Measurements from ENCODE around the gene PSD2.
A peak's percentile ranks its signal among the peaks of the same experiment; 100 is the strongest.

Gene PSD2

DNA sequence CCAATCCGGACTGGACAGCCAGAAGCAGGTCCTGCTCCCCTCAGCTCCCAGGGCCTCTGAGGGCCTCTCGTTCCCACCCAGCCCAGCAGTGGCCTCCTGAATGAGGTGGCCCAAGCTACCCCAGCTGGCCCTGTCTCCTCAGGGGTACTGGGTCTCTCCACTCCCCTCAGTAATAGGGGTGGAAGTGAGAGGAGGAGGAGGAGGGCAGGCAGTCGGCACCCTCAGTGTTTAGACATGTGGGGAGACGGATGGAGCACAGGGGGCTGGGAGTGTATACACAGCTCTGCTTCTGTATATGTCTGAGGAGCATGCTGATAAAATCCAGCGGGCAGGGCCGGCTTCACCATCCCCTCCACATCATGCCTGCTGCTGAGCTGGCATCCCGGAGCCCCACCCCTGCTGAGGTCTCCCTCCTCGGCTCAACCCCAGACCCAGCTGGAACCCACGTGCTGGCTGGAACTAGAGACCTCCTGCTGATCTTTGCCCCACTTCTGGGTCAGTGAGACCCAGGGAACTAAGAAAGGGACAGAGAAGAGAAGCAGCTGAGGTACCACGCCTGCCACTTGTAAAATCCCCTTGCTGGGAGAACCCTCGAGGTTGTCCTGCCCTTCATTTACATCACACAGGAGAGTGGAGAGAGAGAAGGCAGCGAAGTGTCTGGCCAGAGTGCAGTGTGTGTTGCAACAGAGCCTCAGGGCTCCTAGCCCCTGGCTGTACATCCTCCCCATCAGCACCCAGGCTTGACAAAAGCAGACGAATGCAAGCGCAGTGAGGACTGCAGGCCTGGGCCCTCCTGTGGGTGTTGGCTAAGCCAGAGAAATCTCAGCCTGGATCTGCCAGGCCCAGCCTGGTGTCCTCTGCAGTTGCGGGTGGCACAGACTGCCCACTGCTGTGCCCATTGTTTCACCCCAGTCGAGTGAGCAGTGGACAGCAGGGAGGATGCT lies 77.5 kb downstream of the PSD2 start:
- H3K27ac Mint-ChIP-seq, result peak overlapping the region in 1 of 2 donors; percentile 66
- DNase-seq (no peak), ATAC-seq (no peak)
- H3K27me3 Mint-ChIP-seq, result peaks cover 15% of the 10 kb centered on the region
- H3K4me1 Mint-ChIP-seq, result peaks cover 6% of the 10 kb centered on the region
- no peaks in the 10 kb centered on the region for H3K9me3 Mint-ChIP-seq
- H3K4me3 Mint-ChIP-seq, result no peak overlapping the region

DNA sequence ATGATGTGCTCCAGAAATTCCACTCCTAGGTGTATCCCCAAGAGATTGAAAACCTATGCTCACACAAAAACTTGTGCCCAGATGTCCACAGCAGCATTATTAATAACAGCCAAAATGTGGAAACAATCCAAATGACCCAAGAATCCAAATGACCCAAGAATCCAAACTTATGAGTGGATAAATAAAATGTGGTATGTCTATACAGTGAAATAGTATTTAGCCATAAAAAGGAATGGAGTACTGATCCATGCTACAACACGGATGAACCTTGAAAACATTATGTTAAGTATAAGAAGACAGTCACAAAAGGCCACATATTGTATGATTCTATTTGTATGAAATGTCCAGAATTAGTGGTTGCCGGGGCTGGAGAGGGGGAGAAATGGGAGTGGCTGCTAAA lies 80.3 kb downstream of the PSD2 start:
- H3K4me3 Mint-ChIP-seq, result no peak overlapping the region
- H3K27ac Mint-ChIP-seq, result no peak overlapping the region
- peaks cover 6% of the 10 kb centered on the region for H3K4me1 Mint-ChIP-seq
- peaks cover 9% of the 10 kb centered on the region for H3K27me3 Mint-ChIP-seq
- no peaks in the 10 kb centered on the region for H3K9me3 Mint-ChIP-seq
- no peak for DNase-seq
- ATAC-seq, result no peak

DNA sequence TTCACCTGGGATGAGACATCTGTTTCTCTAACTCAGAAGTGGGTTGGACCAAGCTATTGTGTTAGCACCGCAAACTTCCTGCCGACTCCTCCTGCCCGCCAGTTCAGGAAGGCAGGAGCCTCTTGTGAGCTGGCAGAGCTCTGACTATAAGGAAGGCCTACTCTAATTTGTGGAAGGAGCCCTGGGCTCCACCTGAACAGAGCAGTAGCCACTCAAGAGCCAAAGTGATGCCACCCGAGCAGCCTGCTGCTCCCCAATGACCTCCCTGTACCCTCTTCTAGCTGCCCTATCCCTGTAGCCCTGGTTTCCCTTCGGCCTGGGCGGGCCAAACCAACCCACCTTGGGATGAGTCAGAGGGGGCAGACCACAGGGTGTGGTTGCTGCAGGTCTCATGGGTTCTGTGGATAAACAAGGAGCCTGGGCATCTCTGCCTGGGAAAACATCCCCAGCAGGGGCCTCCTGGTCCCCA lies 81.6 kb downstream of the PSD2 start:
- peak; percentile 38 for ATAC-seq
- Mint-ChIP-seq H3K4me1 (peaks cover 6% of the 10 kb centered on the region), H3K27ac (no peak overlapping the region)

DNA sequence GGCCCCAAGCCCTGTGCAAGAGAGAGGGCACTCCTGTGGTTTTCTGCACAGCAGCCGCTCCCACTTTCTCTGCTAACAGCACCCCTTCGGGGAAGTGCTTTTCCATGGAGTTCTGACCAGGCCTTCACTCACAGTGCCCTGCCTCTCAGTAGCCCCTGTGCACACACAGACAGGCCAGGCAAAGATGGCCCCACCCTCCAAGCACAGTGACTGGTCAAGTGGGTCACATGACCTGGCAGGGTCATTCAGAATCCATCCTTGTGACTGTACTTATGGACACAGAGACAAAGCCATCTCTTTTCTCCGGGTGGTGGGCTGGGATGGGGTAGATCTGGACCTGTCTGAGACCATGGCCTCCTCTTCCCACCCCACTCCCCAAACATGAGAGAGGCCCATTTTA lies 82.5 kb downstream of the PSD2 start:
- DNase-seq (no peak), ATAC-seq (no peak)
- Mint-ChIP-seq H3K27me3 (peaks cover 8% of the 10 kb centered on the region), H3K4me1 (peaks cover 6% of the 10 kb centered on the region), H3K27ac (no peak overlapping the region), H3K9me3 (no peaks in the 10 kb centered on the region), H3K4me3 (no peak overlapping the region)

More for the DNA sequence above, 81.6 kb downstream of the PSD2 start:
- DNase-seq, result no peak
- Mint-ChIP-seq H3K4me3 (no peak overlapping the region), H3K27me3 (peaks cover 9% of the 10 kb centered on the region), H3K9me3 (no peaks in the 10 kb centered on the region)

DNA sequence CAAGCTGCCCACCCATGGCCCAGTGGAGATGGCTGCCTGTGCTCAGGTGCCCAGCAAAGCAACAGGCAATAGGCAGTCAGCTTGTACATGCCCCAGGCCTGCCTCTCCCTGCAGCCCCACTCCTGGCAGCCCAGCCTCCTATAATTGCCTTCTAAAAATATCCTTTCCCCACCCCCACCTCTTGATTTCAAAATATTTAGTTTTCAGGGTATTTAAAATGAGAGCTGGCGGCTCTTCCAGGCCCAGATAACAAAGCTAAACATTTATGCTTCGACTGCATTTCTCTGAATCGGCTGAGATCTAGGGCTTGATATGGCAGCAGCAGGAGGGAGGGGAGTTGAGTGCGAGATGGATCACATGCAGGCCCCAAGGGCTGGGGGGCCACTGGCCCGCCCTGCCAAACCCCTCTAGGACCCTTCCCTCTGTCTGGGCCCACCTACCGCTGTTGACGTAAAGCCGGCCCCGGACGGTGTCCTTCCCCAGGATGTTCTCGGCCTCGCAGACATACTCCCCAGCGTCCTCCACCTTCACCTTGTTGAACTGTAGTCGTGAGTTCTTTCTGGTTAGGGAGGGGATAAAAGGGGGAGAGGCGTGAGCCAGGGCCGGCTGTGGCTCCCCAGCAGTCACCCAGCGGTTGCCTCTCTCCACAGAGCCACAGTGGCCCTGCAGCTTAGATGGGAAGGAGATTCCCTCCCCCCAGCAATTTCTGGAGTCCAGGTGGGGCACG lies 85.0 kb downstream of the PSD2 start:
- DNase-seq, result no peak
- peaks cover 6% of the 10 kb centered on the region for H3K4me1 Mint-ChIP-seq
- H3K9me3 Mint-ChIP-seq, result no peaks in the 10 kb centered on the region
- H3K27me3 Mint-ChIP-seq, result no peaks in the 10 kb centered on the region
- no peak for ATAC-seq
- no peak overlapping the region for H3K27ac Mint-ChIP-seq
- no peak overlapping the region for H3K4me3 Mint-ChIP-seq

DNA sequence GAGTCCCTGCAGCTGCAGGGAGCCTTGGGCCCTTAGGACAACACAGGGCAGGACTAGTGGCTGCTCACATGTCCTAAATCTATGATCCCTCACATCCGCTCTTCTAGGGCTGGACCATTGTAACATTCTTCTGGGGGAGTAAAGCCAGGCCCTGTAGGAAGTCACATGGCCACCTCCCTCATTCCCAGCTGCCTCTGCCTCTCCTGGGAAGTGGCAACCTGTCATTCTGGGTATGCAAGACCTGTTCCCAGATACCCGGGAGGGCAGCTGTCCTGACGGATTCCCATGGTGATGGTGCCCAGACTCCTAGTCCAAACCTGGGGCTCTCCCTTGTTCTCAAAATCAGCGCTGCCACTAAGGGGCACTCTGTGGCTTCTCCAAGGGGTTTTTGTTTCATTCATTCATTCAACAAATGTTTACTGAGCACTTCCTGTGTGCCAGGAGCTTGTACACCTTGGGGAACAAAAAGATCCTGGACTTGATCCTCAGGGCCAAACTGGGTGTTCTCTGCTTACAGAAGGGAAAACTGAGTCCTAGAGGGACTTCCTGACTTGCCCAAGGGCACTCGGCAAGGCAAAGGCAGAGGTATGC lies 85.6 kb downstream of the PSD2 start:
- no peak for ATAC-seq
- Mint-ChIP-seq H3K27me3 (no peaks in the 10 kb centered on the region), H3K27ac (no peak overlapping the region), H3K4me1 (peaks cover 6% of the 10 kb centered on the region), H3K9me3 (no peaks in the 10 kb centered on the region), H3K4me3 (no peak overlapping the region)
- DNase-seq, result no peak

DNA sequence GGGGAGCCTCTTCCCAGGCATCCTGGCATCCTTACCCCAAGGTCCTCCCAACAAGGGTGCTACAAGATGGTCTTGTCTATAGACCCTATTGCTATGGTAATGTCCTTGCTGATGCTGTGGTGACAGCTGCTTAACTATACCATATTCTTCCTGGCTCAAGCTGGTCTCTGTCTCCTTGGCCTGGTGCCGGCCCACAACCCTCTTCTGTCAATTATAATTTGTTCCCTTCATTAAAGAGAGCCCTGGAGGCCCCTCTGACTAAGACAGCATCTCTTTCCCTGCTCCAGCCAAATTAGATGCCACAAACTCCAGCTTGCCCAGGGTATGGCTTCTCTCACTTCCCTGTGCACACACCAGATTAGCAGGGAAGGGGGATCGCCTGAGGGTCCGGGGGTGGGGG lies 86.7 kb downstream of the PSD2 start:
- no peak overlapping the region for H3K27ac Mint-ChIP-seq
- H3K27me3 Mint-ChIP-seq, result peaks cover 4% of the 10 kb centered on the region
- DNase-seq, result no peak
- H3K4me3 Mint-ChIP-seq, result no peak overlapping the region
- H3K4me1 Mint-ChIP-seq, result peaks cover 1% of the 10 kb centered on the region
- no peaks in the 10 kb centered on the region for H3K9me3 Mint-ChIP-seq
- no peak for ATAC-seq

DNA sequence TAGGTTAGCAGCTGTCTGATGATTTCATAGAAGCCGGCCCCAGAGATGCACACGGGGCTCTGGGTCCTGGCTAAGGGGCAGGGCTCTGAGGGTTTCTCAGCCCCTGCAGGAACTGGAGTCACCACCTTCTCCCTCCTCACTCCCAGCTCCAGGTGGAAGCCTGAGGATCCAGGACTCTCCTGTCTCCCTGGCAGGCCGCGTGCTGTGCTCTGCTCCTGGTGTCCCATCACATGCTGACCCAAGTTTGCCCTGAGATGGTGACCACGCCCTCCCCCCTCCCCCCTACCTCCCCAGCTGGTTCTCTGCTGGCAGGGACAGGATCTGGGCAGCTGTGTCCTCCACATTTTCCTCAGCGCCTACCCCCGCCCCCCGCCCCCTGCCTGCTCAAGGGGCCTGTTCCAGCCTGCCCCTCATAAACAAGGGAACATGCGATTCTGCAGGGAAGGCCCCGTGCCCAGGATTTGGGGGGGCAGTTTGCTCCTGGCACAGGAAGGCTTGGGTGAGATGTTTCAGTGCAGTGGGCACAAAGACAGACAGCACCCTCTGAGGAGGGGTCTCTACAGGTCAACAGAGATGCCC lies 87.4 kb downstream of the PSD2 start:
- DNase-seq (no peak), ATAC-seq (no peak)
- H3K27me3 Mint-ChIP-seq, result peaks cover 8% of the 10 kb centered on the region
- H3K27ac Mint-ChIP-seq, result no peak overlapping the region
- peaks cover 5% of the 10 kb centered on the region for H3K4me1 Mint-ChIP-seq
- no peak overlapping the region for H3K4me3 Mint-ChIP-seq
- no peaks in the 10 kb centered on the region for H3K9me3 Mint-ChIP-seq

DNA sequence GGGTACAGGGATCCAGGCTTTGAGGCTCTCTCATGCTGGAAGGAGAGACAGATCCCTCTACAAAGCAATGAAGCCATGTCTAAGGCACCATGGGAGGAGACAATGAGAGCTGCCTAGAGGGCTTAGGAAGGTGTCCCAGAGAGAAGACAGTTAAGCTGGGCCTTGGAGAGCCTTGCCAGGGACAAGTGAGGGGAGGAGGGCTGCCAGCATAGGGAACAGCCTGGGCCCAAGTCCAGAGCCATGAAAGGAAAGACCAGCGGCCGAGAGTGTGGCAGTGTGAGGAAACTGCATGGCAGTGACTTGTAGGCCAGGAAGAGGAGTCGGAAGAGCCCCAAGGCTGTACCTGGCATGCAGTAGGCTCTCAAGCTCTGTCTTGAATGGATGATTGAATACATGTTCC lies 88.5 kb downstream of the PSD2 start:
- Mint-ChIP-seq H3K27ac (no peak overlapping the region), H3K9me3 (no peaks in the 10 kb centered on the region), H3K4me1 (peaks cover 8% of the 10 kb centered on the region), H3K4me3 (no peak overlapping the region), H3K27me3 (peaks cover 8% of the 10 kb centered on the region)
- DNase-seq, result no peak
- no peak for ATAC-seq

DNA sequence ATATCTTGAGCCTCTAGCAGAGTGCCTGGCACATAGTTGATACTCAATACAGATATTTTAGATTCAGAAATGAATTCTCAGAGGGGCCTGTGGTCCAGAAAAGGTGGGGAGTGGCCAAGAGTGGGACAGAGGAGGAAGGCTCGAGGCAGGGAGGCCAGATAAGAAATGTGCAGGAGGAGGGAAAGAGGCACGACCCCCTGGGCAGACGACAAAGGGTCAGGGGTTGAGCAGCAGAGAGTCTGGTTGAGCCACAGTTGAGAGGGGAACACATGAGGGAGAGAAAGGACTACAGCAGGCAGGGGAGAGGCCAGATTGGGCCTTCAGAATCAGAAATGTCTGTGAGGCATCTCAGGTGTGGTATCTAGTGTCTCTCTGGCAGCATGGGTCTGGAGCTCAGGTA lies 89.1 kb downstream of the PSD2 start:
- Mint-ChIP-seq H3K9me3 (no peaks in the 10 kb centered on the region), H3K27ac (peak overlapping the region in 1 of 2 donors; percentile 65), H3K4me1 (peaks cover 8% of the 10 kb centered on the region)

DNA sequence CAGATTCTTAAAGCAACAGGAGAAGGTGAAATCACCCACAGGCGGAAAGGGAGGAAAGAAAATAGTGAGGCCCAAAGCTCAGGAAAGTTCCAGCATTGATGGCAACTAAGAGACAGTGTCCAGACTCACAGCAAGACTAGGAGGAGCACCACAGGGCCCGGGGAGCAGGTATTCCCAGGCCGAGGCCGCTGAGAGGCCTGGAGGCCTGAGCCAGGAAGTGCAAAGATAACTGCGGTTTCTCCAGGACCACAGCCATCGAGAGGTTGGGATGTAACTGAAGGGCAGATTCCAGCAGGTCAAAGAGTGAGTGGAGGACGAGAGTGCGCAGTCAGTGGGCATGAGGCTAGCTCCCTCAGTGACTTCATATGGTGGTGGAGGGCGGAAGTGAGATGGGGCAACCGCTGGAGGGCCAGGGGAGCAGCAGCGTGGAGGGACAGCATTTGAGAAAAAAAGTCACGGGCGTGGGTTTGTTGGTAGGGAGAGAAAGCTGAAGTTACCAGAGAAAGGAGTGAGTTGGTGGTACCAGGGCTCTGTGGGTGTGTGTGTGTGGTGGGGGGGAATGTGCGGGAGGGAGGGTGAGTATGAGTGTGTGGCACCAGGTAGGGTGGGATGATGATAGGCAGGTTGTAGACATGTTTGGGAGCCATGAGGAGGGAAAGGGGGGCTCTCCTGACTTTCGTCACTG lies 89.7 kb downstream of the PSD2 start:
- H3K27ac Mint-ChIP-seq, result no peak overlapping the region
- H3K4me3 Mint-ChIP-seq, result no peak overlapping the region
- DNase-seq (no peak), ATAC-seq (no peak)
- peaks cover 8% of the 10 kb centered on the region for H3K4me1 Mint-ChIP-seq
- H3K9me3 Mint-ChIP-seq, result no peaks in the 10 kb centered on the region
- H3K27me3 Mint-ChIP-seq, result peaks cover 8% of the 10 kb centered on the region

More for the DNA sequence above, 89.1 kb downstream of the PSD2 start:
- DNase-seq (no peak), ATAC-seq (no peak)
- peaks cover 8% of the 10 kb centered on the region for H3K27me3 Mint-ChIP-seq
- H3K4me3 Mint-ChIP-seq, result no peak overlapping the region

DNA sequence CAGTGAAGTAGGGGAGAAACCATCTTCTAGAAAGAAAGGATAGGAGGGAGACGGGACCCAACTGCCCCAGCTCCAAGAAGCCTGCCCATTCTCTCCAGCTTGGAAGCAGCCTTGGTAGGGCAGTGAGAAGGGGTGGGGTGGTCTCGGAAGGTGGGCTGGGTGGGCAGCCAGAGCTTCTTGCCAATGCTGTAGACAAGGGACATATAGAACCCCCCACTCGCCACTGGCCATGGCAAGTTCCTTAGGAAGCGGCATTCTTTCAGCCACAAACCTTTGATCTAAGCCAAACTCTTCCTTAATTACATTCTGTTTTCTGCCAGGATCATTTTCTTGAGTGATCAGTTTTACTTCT lies 90.2 kb downstream of the PSD2 start:
- Mint-ChIP-seq H3K4me1 (peaks cover 8% of the 10 kb centered on the region), H3K27ac (no peak overlapping the region), H3K9me3 (no peaks in the 10 kb centered on the region), H3K4me3 (no peak overlapping the region), H3K27me3 (peaks cover 8% of the 10 kb centered on the region)
- ATAC-seq (no peak), DNase-seq (no peak)

DNA sequence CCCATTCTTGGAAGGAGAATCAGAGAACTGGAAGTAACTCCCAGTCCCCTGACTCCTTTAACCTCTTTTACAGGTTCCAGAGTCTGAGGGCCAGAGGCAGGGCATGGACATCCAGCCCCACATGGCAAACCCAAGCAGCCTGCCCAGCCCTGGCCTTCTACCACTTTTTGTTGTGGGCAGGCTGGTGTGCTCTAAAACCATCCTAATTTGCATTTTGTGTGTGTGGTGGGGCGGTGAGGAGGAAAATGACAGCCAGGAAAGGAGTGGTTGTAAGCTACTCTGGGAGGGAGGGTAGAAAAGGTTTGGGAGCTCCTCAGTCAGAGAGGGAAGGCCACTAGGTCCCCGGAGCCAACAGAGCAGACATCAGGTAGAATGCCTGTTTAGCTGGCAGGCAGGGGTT lies 90.6 kb downstream of the PSD2 start:
- no peaks in the 10 kb centered on the region for H3K9me3 Mint-ChIP-seq
- ATAC-seq (no peak), DNase-seq (no peak)
- H3K27ac Mint-ChIP-seq, result no peak overlapping the region
- no peak overlapping the region for H3K4me3 Mint-ChIP-seq
- peaks cover 8% of the 10 kb centered on the region for H3K4me1 Mint-ChIP-seq
- H3K27me3 Mint-ChIP-seq, result peaks cover 10% of the 10 kb centered on the region

DNA sequence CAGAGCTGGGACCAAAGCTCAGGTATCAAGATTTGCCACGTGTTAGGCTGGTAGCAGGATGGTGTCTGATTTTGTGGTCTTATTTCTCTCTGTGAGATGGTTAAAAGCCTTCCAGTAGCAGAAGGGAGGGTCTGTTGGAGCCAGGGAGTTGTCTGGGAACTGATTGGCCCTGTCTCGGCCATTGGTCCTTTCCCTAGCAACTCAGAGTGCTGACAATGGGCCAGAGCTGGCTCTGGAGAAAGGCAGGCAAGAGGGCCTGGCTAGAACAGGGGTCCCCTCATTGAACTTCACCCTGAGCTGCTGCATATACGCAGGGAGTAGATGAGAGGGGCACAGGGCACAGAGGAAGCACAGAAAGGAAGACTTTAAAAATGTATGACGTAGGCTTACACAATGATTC lies 92.8 kb downstream of the PSD2 start:
- DNase-seq, result no peak
- peaks cover 21% of the 10 kb centered on the region for H3K27me3 Mint-ChIP-seq
- H3K27ac Mint-ChIP-seq, result no peak overlapping the region
- ATAC-seq, result no peak
- no peak overlapping the region for H3K4me3 Mint-ChIP-seq
- peaks cover 8% of the 10 kb centered on the region for H3K4me1 Mint-ChIP-seq
- H3K9me3 Mint-ChIP-seq, result no peaks in the 10 kb centered on the region

DNA sequence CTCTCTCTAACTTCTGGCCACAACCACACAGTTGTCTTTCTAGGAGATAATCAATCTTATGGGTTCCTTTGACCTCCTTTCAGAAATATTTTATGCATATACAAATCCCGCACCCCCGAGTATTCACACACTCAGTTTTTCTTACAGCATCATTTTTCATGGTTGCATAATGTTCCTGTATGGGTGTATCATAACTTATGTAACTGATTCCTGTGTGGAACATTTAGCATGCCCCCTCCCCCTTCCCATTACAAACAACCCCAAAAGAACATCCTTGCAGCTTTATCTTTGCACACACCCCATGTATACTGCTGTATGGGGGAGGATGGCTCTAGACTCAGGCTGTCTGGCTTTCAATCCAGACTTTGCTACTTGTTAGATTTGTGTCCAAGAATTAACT lies 93.8 kb downstream of the PSD2 start:
- H3K4me3 Mint-ChIP-seq, result no peak overlapping the region
- peaks cover 21% of the 10 kb centered on the region for H3K27me3 Mint-ChIP-seq
- no peak for DNase-seq
- no peak for ATAC-seq
- no peak overlapping the region for H3K27ac Mint-ChIP-seq
- no peaks in the 10 kb centered on the region for H3K9me3 Mint-ChIP-seq
- peaks cover 8% of the 10 kb centered on the region for H3K4me1 Mint-ChIP-seq

All from stimulated activated naive CD8-positive, alpha-beta T cell treated with anti-CD3 and anti-CD28 coated beads, Interleukin-15, amount 100 ng/mL, for 72 hours (primary cell).